T-helper 2 cell treated with Interferon-gamma antibody and Interleukin-4, amounts not matched to agents 5 μg/mL and 100 μg/mL, for 36 hours (primary cell): ENCODE results near the gene GUCD1.
"Not testable (repeated sequence)": the region's sequence is repeated elsewhere in the genome, so short reads cannot be mapped to it uniquely, and the experiment has no call there.

ENCODE experiments used
- DNase-seq: peaks from one replicate; pipeline ENCODE4 v3.0.0; 2021; ENCODE audit warnings: low spot score
- H3K27ac Mint-ChIP-seq: one replicate; pipeline ENCODE4 v1.8.0; 2021; ENCODE audit warnings: mild to moderate bottlenecking, mixed read lengths
- H3K27me3 Mint-ChIP-seq: one replicate; pipeline ENCODE4 v1.8.0; 2021; ENCODE audit warnings: low read depth, mixed read lengths
- H3K36me3 Mint-ChIP-seq: one replicate; pipeline ENCODE4 v1.8.0; 2021; ENCODE audit warnings: low read depth, mixed read lengths
- H3K4me1 Mint-ChIP-seq: one replicate; pipeline ENCODE4 v1.8.0; 2021; ENCODE audit warnings: low read depth, mixed read lengths
- H3K4me3 Mint-ChIP-seq: one replicate; pipeline ENCODE4 v1.8.0; 2022; ENCODE audit warnings: mild to moderate bottlenecking, moderate library complexity, mixed read lengths
- H3K9me3 Mint-ChIP-seq: one replicate; pipeline ENCODE4 v1.8.0; 2021; ENCODE audit warnings: mixed read lengths

GUCD1 gene

GRCh38 chr22:24564376-24565058 lies 9.6 kb upstream of the GUCD1 start:
- H3K36me3 Mint-ChIP-seq: peaks cover 34% of the 10 kb centered on the region

GRCh38 chr22:24563246-24563645 lies 8.3 kb upstream of the GUCD1 start:
- H3K27me3 Mint-ChIP-seq: no peaks in the 10 kb centered on the region
- no peaks in the 10 kb centered on the region for H3K9me3 Mint-ChIP-seq
- DNase-seq: no peak
- H3K36me3 Mint-ChIP-seq: peaks cover 36% of the 10 kb centered on the region
- peaks cover 27% of the 10 kb centered on the region for H3K4me1 Mint-ChIP-seq
- H3K4me3 Mint-ChIP-seq: no peak overlapping the region
- H3K27ac Mint-ChIP-seq: no peak overlapping the region

More at GRCh38 chr22:24564376-24565058, 9.6 kb upstream of the GUCD1 start:
- no peak for DNase-seq
- peak overlapping the region; percentile 66 for H3K27ac Mint-ChIP-seq
- no peak overlapping the region for H3K4me3 Mint-ChIP-seq
- H3K27me3 Mint-ChIP-seq: no peaks in the 10 kb centered on the region
- peaks cover 20% of the 10 kb centered on the region for H3K4me1 Mint-ChIP-seq
- H3K9me3 Mint-ChIP-seq: no peaks in the 10 kb centered on the region

- H3K36me3 Mint-ChIP-seq: peaks cover 46% of the 10 kb centered on the region
- no peaks in the 10 kb centered on the region for H3K27me3 Mint-ChIP-seq
- no peak overlapping the region for H3K4me3 Mint-ChIP-seq
- no peaks in the 10 kb centered on the region for H3K9me3 Mint-ChIP-seq
- peaks cover 31% of the 10 kb centered on the region for H3K4me1 Mint-ChIP-seq
- no peak overlapping the region for H3K27ac Mint-ChIP-seq
- DNase-seq: no peak
These were observed 4.5 kb upstream of the GUCD1 start for GRCh38 chr22:24559471-24559870.

GRCh38 chr22:24555165-24556039 lies 464 bp upstream of the GUCD1 start, which contains the start of gene SNRPD3:
TSS of gene SNRPD3 (plus strand) at chr22:24555999. CDS start at chr22:24557675, 1,676 bp downstream.
- H3K27ac Mint-ChIP-seq: peak within 1 kb of the TSS; percentile 98
- peak within 1 kb of the TSS; percentile 92 for H3K4me3 Mint-ChIP-seq
- no peaks in the 10 kb centered on the region for H3K27me3 Mint-ChIP-seq
- peaks cover 46% of the 10 kb centered on the region for H3K4me1 Mint-ChIP-seq
- peaks cover 46% of the 10 kb centered on the region for H3K36me3 Mint-ChIP-seq
- no peaks in the 10 kb centered on the region for H3K9me3 Mint-ChIP-seq
- peak; percentile 97 for DNase-seq

GRCh38 chr22:24553597-24554312 lies 1.2 kb downstream of the GUCD1 start:
- Mint-ChIP-seq H3K36me3 (peaks cover 40% of the 10 kb centered on the region), H3K9me3 (no peaks in the 10 kb centered on the region), H3K4me1 (peaks cover 43% of the 10 kb centered on the region), H3K27me3 (no peaks in the 10 kb centered on the region), H3K4me3 (peak overlapping the region; percentile 97), H3K27ac (peak overlapping the region; percentile 96)
- no peak for DNase-seq

GRCh38 chr22:24552503-24553286 lies 2.2 kb downstream of the GUCD1 start:
- not testable (repeated sequence) for DNase-seq, H3K9me3 Mint-ChIP-seq, H3K27me3 Mint-ChIP-seq
- peak overlapping the region; percentile 39 for H3K27ac Mint-ChIP-seq
- H3K4me3 Mint-ChIP-seq: peak overlapping the region; percentile 97
- H3K36me3 Mint-ChIP-seq: peaks cover 33% of the 10 kb centered on the region
- peaks cover 33% of the 10 kb centered on the region for H3K4me1 Mint-ChIP-seq

- peaks cover 37% of the 10 kb centered on the region for H3K36me3 Mint-ChIP-seq
- no peak for DNase-seq
- H3K4me1 Mint-ChIP-seq: peaks cover 27% of the 10 kb centered on the region
- H3K9me3 Mint-ChIP-seq: no peaks in the 10 kb centered on the region
- H3K27me3 Mint-ChIP-seq: no peaks in the 10 kb centered on the region
- H3K27ac Mint-ChIP-seq: peak overlapping the region; percentile 4
- H3K4me3 Mint-ChIP-seq: no peak overlapping the region
These were observed 4.0 kb downstream of the GUCD1 start for GRCh38 chr22:24550902-24551435.

- Mint-ChIP-seq H3K9me3 (no peaks in the 10 kb centered on the region), H3K36me3 (peaks cover 34% of the 10 kb centered on the region), H3K27ac (no peak overlapping the region), H3K4me1 (peaks cover 27% of the 10 kb centered on the region), H3K4me3 (no peak overlapping the region), H3K27me3 (no peaks in the 10 kb centered on the region)
- DNase-seq: no peak
These were observed 4.7 kb downstream of the GUCD1 start for GRCh38 chr22:24550028-24550901.

- Mint-ChIP-seq H3K4me1 (peaks cover 21% of the 10 kb centered on the region), H3K36me3 (peaks cover 33% of the 10 kb centered on the region), H3K27me3 (no peaks in the 10 kb centered on the region), H3K4me3 (no peak overlapping the region), H3K27ac (no peak overlapping the region), H3K9me3 (no peaks in the 10 kb centered on the region)
- no peak for DNase-seq
These were observed 6.1 kb downstream of the GUCD1 start for GRCh38 chr22:24548812-24549211.

- H3K27ac Mint-ChIP-seq: no peak overlapping the region
- H3K4me1 Mint-ChIP-seq: no peaks in the 10 kb centered on the region
- H3K36me3 Mint-ChIP-seq: peaks cover 43% of the 10 kb centered on the region
- H3K27me3 Mint-ChIP-seq: no peaks in the 10 kb centered on the region
- no peaks in the 10 kb centered on the region for H3K9me3 Mint-ChIP-seq
- H3K4me3 Mint-ChIP-seq: no peak overlapping the region
- DNase-seq: no peak
These were observed 11.2 kb downstream of the GUCD1 start for GRCh38 chr22:24543679-24544243.

- Mint-ChIP-seq H3K4me3 (no peak overlapping the region), H3K36me3 (peaks cover 42% of the 10 kb centered on the region), H3K9me3 (no peaks in the 10 kb centered on the region), H3K27ac (no peak overlapping the region), H3K4me1 (no peaks in the 10 kb centered on the region), H3K27me3 (no peaks in the 10 kb centered on the region)
- no peak for DNase-seq
These were observed 11.7 kb downstream of the GUCD1 start for GRCh38 chr22:24543185-24543601.

- H3K9me3 Mint-ChIP-seq: no peaks in the 10 kb centered on the region
- peaks cover 39% of the 10 kb centered on the region for H3K36me3 Mint-ChIP-seq
- no peak overlapping the region for H3K4me3 Mint-ChIP-seq
- no peak for DNase-seq
- no peaks in the 10 kb centered on the region for H3K27me3 Mint-ChIP-seq
- no peaks in the 10 kb centered on the region for H3K4me1 Mint-ChIP-seq
- H3K27ac Mint-ChIP-seq: no peak overlapping the region
These were observed 12.3 kb downstream of the GUCD1 start for GRCh38 chr22:24542641-24543040.
